K562 (cell line): ENCODE measurements around the gene ANKRD31. TPM values are rescaled to one million over a fixed set of nuclear protein-coding genes. Genes with fewer than 3 reads are reported as not detected.

Source experiments
- ATAC-seq: fragments of 200-7000 bp; cut with Tn5 transposase; 3 replicates; pipeline ENCODE4 v1.9.1; 2020; ENCODE audit warnings: moderate library complexity
- BruUV-seq: library from RNA; stranded (reverse); fragments of 400-500 nt; replicated peaks from 2 replicates; lab custom pipeline; 2021; lab: Mats Ljungman, UMichigan
- CTCF ChIA-PET: fragments of 300-600 bp; formaldehyde crosslinking; extraction: SDS; loops from one replicate; lab custom pipeline; 2021; ENCODE audit warnings: low intra/inter-chr PET ratio; lab: Yijun Ruan, JAX
- POLR2A ChIA-PET: fragments of 300-600, 350-650 bp; sonication (Branson Sonifier 250); formaldehyde crosslinking; extraction: SDS; loops from one replicate; lab custom pipeline; 2021; ENCODE audit warnings: antibody characterized with exemption, inconsistent platforms; lab: Yijun Ruan, JAX
- DNase-seq, 4 experiments: peaks; one replicate each; pipeline versions ENCODE4 v3.0.0 to v3.0.0-alpha.2; 2011 to 2018; ENCODE audit warnings: low spot score in 3 of 4, mixed read lengths in 3 of 4; ENCODE audit errors: extremely low read depth in 1 of 4
- FAIRE-seq: peaks from 2 replicates; lab custom pipeline; 2011; peaks lifted over from hg19 to GRCh38; lab: Jason Lieb, UNC
- H2AFZ ChIP-seq: 2 replicates; pipeline ENCODE4 v1.6.0; 2011; ENCODE audit warnings: low read depth, low read length, control low read depth, inconsistent platforms
- H3K27ac ChIP-seq: fragments of 200-600 bp; 3 replicates; pipeline ENCODE4 v1.8.0; 2011; ENCODE audit warnings: low read depth, mild to moderate bottlenecking, control low read depth, inconsistent platforms, low read length, moderate library complexity, mixed read lengths; ENCODE audit errors: extremely low read depth
- H3K27me3 ChIP-seq, 2 experiments: fragments of 300-600 bp in 1 of 2; 2 replicates in 1 of 2; 3 replicates in 1 of 2; pipeline versions ENCODE4 v1.6.0 to v1.8.0; 2011; ENCODE audit warnings: inconsistent platforms in 2 of 2, low read length in 2 of 2, mild to moderate bottlenecking in 1 of 2, mixed read lengths in 1 of 2, moderate library complexity in 1 of 2; ENCODE audit not compliant: control insufficient read depth in 2 of 2, insufficient read depth in 2 of 2
- H3K36me3 ChIP-seq: fragments of 300-600 bp; 3 replicates; pipeline ENCODE4 v1.8.0; 2011; ENCODE audit warnings: mild to moderate bottlenecking, low read length, inconsistent platforms; ENCODE audit not compliant: control insufficient read depth, insufficient read depth
- H3K4me1 ChIP-seq, 2 experiments: fragments of 200-600 bp in 1 of 2; replicated peaks in 1 of 2; 2 replicates in 1 of 2; 3 replicates in 1 of 2; pipeline versions ENCODE4 v1.5.1 to v1.8.0; 2011; ENCODE audit warnings: inconsistent platforms in 2 of 2, low read length in 2 of 2, mild to moderate bottlenecking in 1 of 2, mixed read lengths in 1 of 2, moderate library complexity in 1 of 2; ENCODE audit not compliant: control insufficient read depth in 2 of 2, insufficient read depth in 2 of 2
- H3K4me2 ChIP-seq: 2 replicates; pipeline ENCODE4 v1.6.1; 2011; ENCODE audit warnings: low read length, control low read depth, inconsistent platforms, mixed read lengths; ENCODE audit not compliant: insufficient read depth
- H3K4me3 ChIP-seq: fragments of 200-600 bp; sonication (generic), shearing (Covaris generic); 2 replicates; pipeline ENCODE4 v1.5.1; 2016; ENCODE audit warnings: control low read depth, inconsistent platforms
- H3K79me2 ChIP-seq: fragments of 200-600 bp; 3 replicates; pipeline ENCODE4 v1.8.0; 2011; ENCODE audit warnings: low read length, inconsistent platforms; ENCODE audit not compliant: control insufficient read depth, insufficient read depth
- H3K9ac ChIP-seq, 2 experiments: 2 replicates each; pipeline versions ENCODE4 v1.6.0 to v1.6.1; 2011; ENCODE audit warnings: low read depth in 2 of 2, low read length in 2 of 2, control low read depth in 1 of 2, inconsistent platforms in 1 of 2, mild to moderate bottlenecking in 1 of 2, mixed read lengths in 1 of 2; ENCODE audit not compliant: insufficient read depth in 1 of 2
- H3K9me1 ChIP-seq: one replicate; pipeline ENCODE4 v1.6.0; 2011; ENCODE audit warnings: inconsistent platforms, mild to moderate bottlenecking, low read length, moderate library complexity; ENCODE audit not compliant: control insufficient read depth, insufficient read depth
- H3K9me3 ChIP-seq: replicated peaks from 2 replicates; pipeline ENCODE4 v1.5.1; 2011; ENCODE audit warnings: low read depth, low read length, inconsistent platforms; ENCODE audit not compliant: control insufficient read depth, insufficient read depth
- H4K20me1 ChIP-seq: replicated peaks from 2 replicates; pipeline ENCODE4 v1.6.1; 2011; ENCODE audit warnings: low read length, inconsistent platforms, mixed read lengths; ENCODE audit not compliant: control insufficient read depth, insufficient read depth
- DPF2 ChIP-seq: fragments of 450-650 bp; IDR thresholded peaks from 2 replicates; pipeline ENCODE4 v1.6.1; 2016
- WGBS: fragments of 100-300 bp; shearing (Covaris generic); methylation state at CpG from one replicate; pipeline ENCODE4 v1.1.6; 2016; ENCODE audit warnings: low coverage, mixed read lengths; ENCODE audit not compliant: insufficient coverage; ENCODE audit errors: missing lambda C conversion rate; 5-methylcytosine and 5-hydroxymethylcytosine counted together
- in situ Hi-C: fragments of 300-500 bp; cut with MboI; formaldehyde crosslinking; loops from 4 replicates; pipeline ENCODE4 v1.15.0; 2018; ENCODE audit warnings: inconsistent platforms, mixed read lengths
- intact Hi-C: fragments of 100-400 bp; cut with micrococcal nuclease; formaldehyde crosslinking; loops from 2 replicates; pipeline ENCODE4 v1.14.2; 2022
- polyA plus RNA-seq, 8 experiments: library from polyadenylated mRNA; depleted of rRNA in 4 of 8; stranded (reverse) in 5 of 8; unstranded in 3 of 8; fragments of >200 nt; fragmentation: Nextera tagmentation in 2 of 8; fragmentation: Illumina TruSeq in 1 of 8; extraction: Ambion mirVana in 2 of 8; extraction: Trizol in 1 of 8; gene quantifications; 2 replicates each; pipeline versions ENCODE4 v1.2.1 to v1.2.3, GENCODE V29; 2011 to 2014; ENCODE audit warnings: inconsistent platforms in 1 of 8, missing spikeins in 1 of 8
- total RNA-seq, 7 experiments: library from RNA; depleted of rRNA in 6 of 7; stranded (reverse); fragments of >200 nt in 6 of 7; fragmentation: Illumina TruSeq in 2 of 7; extraction: Trizol in 2 of 7; gene quantifications; 2 replicates each; pipeline versions ENCODE4 v1.2.1 to v1.2.3, GENCODE V29; 2011 to 2021; ENCODE audit warnings: low replicate concordance in 1 of 7
- TF ChIP-seq, protein P1 (sequence below), 2 experiments: fragments of 450-650 bp; IDR thresholded peaks; 2 replicates each; pipeline ENCODE4 v1.6.1; 2018; ENCODE audit warnings: mild to moderate bottlenecking in 2 of 2, low read depth in 1 of 2; ENCODE audit not compliant: partially characterized antibody in 2 of 2
- TF ChIP-seq, protein P2 (sequence below): IDR thresholded peaks from 3 replicates; pipeline ENCODE4 v1.6.1; 2011; ENCODE audit warnings: borderline replicate concordance, mild to moderate bottlenecking; ENCODE audit not compliant: insufficient read length, insufficient read depth
- TF ChIP-seq, protein P3 (sequence below), 2 experiments: fragments of 450-650 bp in 1 of 2; sonication (generic) in 1 of 2; formaldehyde crosslinking in 1 of 2; IDR thresholded peaks; 2 replicates each; pipeline versions ENCODE4 v1.7.1 to v1.9.0; 2016 to 2022; ENCODE audit warnings: inconsistent platforms in 1 of 2, mild to moderate bottlenecking in 1 of 2, missing genetic modification reagents in 1 of 2

ANKRD31 gene
- total and polyA plus RNA-seq, 9 of the 15 experiments (the other 6 are each of a cell fraction or from before 2014, with no cell fraction given) = under 0.01 to 0.11 (median 0.05) TPM; not detected in 1

DNA sequence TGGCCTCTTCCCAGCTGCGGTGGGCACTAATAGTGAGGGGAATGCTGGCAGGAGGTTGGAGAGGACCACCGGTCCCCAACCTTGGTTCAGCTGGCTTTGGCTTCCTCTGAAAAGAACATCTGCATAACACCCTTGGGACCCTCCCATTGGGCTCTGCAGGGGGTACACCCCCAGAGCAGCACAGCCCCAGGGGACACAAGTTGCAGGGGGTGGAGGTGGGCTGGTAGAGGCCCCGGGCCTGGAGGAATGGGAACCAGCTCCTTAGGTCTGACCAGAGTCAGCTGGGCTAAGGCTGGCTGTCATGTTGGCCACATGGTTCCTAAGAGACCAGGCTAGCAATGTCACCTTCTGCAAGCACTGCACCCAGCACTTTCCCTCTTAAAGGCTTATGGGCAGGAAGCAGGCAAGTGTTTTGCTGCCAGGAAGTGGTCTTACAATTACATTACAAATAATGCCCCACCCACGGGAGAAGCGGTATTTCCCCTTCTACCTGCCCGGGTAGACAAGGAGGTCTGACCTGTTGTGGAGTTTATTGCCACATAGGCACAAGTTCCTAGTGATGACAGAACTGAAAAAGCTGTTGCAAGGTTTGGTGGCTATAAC is 202.4 kb downstream of the ANKRD31 start (continued):
- TF ChIP-seq, protein P1, sequence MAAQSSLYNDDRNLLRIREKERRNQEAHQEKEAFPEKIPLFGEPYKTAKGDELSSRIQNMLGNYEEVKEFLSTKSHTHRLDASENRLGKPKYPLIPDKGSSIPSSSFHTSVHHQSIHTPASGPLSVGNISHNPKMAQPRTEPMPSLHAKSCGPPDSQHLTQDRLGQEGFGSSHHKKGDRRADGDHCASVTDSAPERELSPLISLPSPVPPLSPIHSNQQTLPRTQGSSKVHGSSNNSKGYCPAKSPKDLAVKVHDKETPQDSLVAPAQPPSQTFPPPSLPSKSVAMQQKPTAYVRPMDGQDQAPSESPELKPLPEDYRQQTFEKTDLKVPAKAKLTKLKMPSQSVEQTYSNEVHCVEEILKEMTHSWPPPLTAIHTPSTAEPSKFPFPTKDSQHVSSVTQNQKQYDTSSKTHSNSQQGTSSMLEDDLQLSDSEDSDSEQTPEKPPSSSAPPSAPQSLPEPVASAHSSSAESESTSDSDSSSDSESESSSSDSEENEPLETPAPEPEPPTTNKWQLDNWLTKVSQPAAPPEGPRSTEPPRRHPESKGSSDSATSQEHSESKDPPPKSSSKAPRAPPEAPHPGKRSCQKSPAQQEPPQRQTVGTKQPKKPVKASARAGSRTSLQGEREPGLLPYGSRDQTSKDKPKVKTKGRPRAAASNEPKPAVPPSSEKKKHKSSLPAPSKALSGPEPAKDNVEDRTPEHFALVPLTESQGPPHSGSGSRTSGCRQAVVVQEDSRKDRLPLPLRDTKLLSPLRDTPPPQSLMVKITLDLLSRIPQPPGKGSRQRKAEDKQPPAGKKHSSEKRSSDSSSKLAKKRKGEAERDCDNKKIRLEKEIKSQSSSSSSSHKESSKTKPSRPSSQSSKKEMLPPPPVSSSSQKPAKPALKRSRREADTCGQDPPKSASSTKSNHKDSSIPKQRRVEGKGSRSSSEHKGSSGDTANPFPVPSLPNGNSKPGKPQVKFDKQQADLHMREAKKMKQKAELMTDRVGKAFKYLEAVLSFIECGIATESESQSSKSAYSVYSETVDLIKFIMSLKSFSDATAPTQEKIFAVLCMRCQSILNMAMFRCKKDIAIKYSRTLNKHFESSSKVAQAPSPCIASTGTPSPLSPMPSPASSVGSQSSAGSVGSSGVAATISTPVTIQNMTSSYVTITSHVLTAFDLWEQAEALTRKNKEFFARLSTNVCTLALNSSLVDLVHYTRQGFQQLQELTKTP (IDR thresholded peaks at IDR 0.05; ENCODE audit: low read depth in 1 of 2, partially characterized antibody in 2 of 2) = no peak
- TF ChIP-seq, protein P2, sequence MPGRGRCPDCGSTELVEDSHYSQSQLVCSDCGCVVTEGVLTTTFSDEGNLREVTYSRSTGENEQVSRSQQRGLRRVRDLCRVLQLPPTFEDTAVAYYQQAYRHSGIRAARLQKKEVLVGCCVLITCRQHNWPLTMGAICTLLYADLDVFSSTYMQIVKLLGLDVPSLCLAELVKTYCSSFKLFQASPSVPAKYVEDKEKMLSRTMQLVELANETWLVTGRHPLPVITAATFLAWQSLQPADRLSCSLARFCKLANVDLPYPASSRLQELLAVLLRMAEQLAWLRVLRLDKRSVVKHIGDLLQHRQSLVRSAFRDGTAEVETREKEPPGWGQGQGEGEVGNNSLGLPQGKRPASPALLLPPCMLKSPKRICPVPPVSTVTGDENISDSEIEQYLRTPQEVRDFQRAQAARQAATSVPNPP = no peak
- no peak for TF ChIP-seq DPF2

DNA sequence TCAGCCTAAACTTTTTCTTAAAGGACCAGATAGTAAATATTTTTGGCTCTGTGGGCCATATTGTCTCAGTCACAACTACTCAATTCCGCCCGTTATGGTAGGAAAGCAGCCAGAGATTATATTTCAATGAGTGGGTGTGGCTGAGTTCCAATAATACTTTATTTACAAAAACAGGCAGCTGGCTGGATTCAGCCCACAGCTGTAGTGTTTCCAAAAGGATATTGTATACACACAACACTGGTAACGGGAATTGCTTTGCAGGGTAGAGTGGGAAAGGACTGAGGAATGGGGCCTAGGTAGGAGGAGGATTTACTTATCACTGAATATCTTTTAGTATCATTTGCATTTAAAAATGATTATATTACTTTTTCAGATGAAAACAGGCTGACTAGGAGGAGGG is 205.3 kb downstream of the ANKRD31 start:
- no peak overlapping the region for H3K9ac ChIP-seq
- peaks cover 2 to 21% of the 10 kb centered on the region in 2 experiments; a peak in 4 of 5 replicates for H3K27me3 ChIP-seq
- H3K27ac ChIP-seq = no peak overlapping the region
- no peaks in the 10 kb centered on the region for H4K20me1 ChIP-seq
- intact Hi-C loops (no loop called here), in situ Hi-C loops (no loop called here)
- H3K4me3 ChIP-seq = no peak overlapping the region
- no peaks in the 10 kb centered on the region for H3K4me1 ChIP-seq
- no peak for DNase-seq
- H2AFZ ChIP-seq = no peak overlapping the region
- BruUV-seq = no TSS peak
- POLR2A ChIA-PET = no interaction called here
- ATAC-seq = no peak
- H3K9me3 ChIP-seq = no peaks in the 10 kb centered on the region
- no peaks in the 10 kb centered on the region for H3K79me2 ChIP-seq
- 0% methylated on average over 3 of the region's 3 CpGs for WGBS
- no peaks in the 10 kb centered on the region for H3K36me3 ChIP-seq
- no peak overlapping the region for H3K4me2 ChIP-seq
- FAIRE-seq = no peak
- CTCF ChIA-PET = no interaction called here
- H3K9me1 ChIP-seq = no peaks in the 10 kb centered on the region
- TF ChIP-seq, protein P3, sequence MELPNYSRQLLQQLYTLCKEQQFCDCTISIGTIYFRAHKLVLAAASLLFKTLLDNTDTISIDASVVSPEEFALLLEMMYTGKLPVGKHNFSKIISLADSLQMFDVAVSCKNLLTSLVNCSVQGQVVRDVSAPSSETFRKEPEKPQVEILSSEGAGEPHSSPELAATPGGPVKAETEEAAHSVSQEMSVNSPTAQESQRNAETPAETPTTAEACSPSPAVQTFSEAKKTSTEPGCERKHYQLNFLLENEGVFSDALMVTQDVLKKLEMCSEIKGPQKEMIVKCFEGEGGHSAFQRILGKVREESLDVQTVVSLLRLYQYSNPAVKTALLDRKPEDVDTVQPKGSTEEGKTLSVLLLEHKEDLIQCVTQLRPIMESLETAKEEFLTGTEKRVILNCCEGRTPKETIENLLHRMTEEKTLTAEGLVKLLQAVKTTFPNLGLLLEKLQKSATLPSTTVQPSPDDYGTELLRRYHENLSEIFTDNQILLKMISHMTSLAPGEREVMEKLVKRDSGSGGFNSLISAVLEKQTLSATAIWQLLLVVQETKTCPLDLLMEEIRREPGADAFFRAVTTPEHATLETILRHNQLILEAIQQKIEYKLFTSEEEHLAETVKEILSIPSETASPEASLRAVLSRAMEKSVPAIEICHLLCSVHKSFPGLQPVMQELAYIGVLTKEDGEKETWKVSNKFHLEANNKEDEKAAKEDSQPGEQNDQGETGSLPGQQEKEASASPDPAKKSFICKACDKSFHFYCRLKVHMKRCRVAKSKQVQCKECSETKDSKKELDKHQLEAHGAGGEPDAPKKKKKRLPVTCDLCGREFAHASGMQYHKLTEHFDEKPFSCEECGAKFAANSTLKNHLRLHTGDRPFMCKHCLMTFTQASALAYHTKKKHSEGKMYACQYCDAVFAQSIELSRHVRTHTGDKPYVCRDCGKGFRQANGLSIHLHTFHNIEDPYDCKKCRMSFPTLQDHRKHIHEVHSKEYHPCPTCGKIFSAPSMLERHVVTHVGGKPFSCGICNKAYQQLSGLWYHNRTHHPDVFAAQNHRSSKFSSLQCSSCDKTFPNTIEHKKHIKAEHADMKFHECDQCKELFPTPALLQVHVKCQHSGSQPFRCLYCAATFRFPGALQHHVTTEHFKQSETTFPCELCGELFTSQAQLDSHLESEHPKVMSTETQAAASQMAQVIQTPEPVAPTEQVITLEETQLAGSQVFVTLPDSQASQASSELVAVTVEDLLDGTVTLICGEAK (IDR thresholded peaks at IDR 0.05) = peak; percentile 69
- TF ChIP-seq, protein P3 (CRISPR knock-in tag; IDR thresholded peaks at IDR 0.05) = no peak
